K562 (cell line): ENCODE data around the gene ZCCHC8. TPM values are rescaled to one million over a fixed set of nuclear protein-coding genes. Genes with fewer than 3 reads are reported as not detected.
A peak's percentile ranks its signal among the peaks of the same experiment; 100 is the strongest.

Experiments
- ATAC-seq: fragments of 200-7000 bp; cut with Tn5 transposase; 3 replicates; pipeline ENCODE4 v1.9.1; 2020; ENCODE audit warnings: moderate library complexity
- BruUV-seq: library from RNA; stranded (reverse); fragments of 400-500 nt; replicated peaks from 2 replicates; lab custom pipeline; 2021; lab: Mats Ljungman, UMichigan
- CTCF ChIA-PET: fragments of 300-600 bp; formaldehyde crosslinking; extraction: SDS; loops from one replicate; lab custom pipeline; 2021; ENCODE audit warnings: low intra/inter-chr PET ratio; lab: Yijun Ruan, JAX
- POLR2A ChIA-PET: fragments of 300-600, 350-650 bp; sonication (Branson Sonifier 250); formaldehyde crosslinking; extraction: SDS; loops from one replicate; lab custom pipeline; 2021; ENCODE audit warnings: antibody characterized with exemption, inconsistent platforms; lab: Yijun Ruan, JAX
- DNase-seq, 4 experiments: peaks; one replicate each; pipeline versions ENCODE4 v3.0.0 to v3.0.0-alpha.2; 2011 to 2018; ENCODE audit warnings: low spot score in 3 of 4, mixed read lengths in 3 of 4; ENCODE audit errors: extremely low read depth in 1 of 4
- FAIRE-seq: peaks from 2 replicates; lab custom pipeline; 2011; peaks lifted over from hg19 to GRCh38; lab: Jason Lieb, UNC
- H2AFZ ChIP-seq: 2 replicates; pipeline ENCODE4 v1.6.0; 2011; ENCODE audit warnings: low read depth, low read length, control low read depth, inconsistent platforms
- H3K27ac ChIP-seq: fragments of 200-600 bp; 3 replicates; pipeline ENCODE4 v1.8.0; 2011; ENCODE audit warnings: low read depth, mild to moderate bottlenecking, control low read depth, inconsistent platforms, low read length, moderate library complexity, mixed read lengths; ENCODE audit errors: extremely low read depth
- H3K27me3 ChIP-seq, 2 experiments: fragments of 300-600 bp in 1 of 2; 2 replicates in 1 of 2; 3 replicates in 1 of 2; pipeline versions ENCODE4 v1.6.0 to v1.8.0; 2011; ENCODE audit warnings: inconsistent platforms in 2 of 2, low read length in 2 of 2, mild to moderate bottlenecking in 1 of 2, mixed read lengths in 1 of 2, moderate library complexity in 1 of 2; ENCODE audit not compliant: control insufficient read depth in 2 of 2, insufficient read depth in 2 of 2
- H3K36me3 ChIP-seq: fragments of 300-600 bp; 3 replicates; pipeline ENCODE4 v1.8.0; 2011; ENCODE audit warnings: mild to moderate bottlenecking, low read length, inconsistent platforms; ENCODE audit not compliant: control insufficient read depth, insufficient read depth
- H3K4me1 ChIP-seq, 2 experiments: fragments of 200-600 bp in 1 of 2; replicated peaks in 1 of 2; 2 replicates in 1 of 2; 3 replicates in 1 of 2; pipeline versions ENCODE4 v1.5.1 to v1.8.0; 2011; ENCODE audit warnings: inconsistent platforms in 2 of 2, low read length in 2 of 2, mild to moderate bottlenecking in 1 of 2, mixed read lengths in 1 of 2, moderate library complexity in 1 of 2; ENCODE audit not compliant: control insufficient read depth in 2 of 2, insufficient read depth in 2 of 2
- H3K4me2 ChIP-seq: 2 replicates; pipeline ENCODE4 v1.6.1; 2011; ENCODE audit warnings: low read length, control low read depth, inconsistent platforms, mixed read lengths; ENCODE audit not compliant: insufficient read depth
- H3K4me3 ChIP-seq: fragments of 200-600 bp; sonication (generic), shearing (Covaris generic); 2 replicates; pipeline ENCODE4 v1.5.1; 2016; ENCODE audit warnings: control low read depth, inconsistent platforms
- H3K79me2 ChIP-seq: fragments of 200-600 bp; 3 replicates; pipeline ENCODE4 v1.8.0; 2011; ENCODE audit warnings: low read length, inconsistent platforms; ENCODE audit not compliant: control insufficient read depth, insufficient read depth
- H3K9ac ChIP-seq, 2 experiments: 2 replicates each; pipeline versions ENCODE4 v1.6.0 to v1.6.1; 2011; ENCODE audit warnings: low read depth in 2 of 2, low read length in 2 of 2, control low read depth in 1 of 2, inconsistent platforms in 1 of 2, mild to moderate bottlenecking in 1 of 2, mixed read lengths in 1 of 2; ENCODE audit not compliant: insufficient read depth in 1 of 2
- H3K9me1 ChIP-seq: one replicate; pipeline ENCODE4 v1.6.0; 2011; ENCODE audit warnings: inconsistent platforms, mild to moderate bottlenecking, low read length, moderate library complexity; ENCODE audit not compliant: control insufficient read depth, insufficient read depth
- H3K9me3 ChIP-seq: replicated peaks from 2 replicates; pipeline ENCODE4 v1.5.1; 2011; ENCODE audit warnings: low read depth, low read length, inconsistent platforms; ENCODE audit not compliant: control insufficient read depth, insufficient read depth
- H4K20me1 ChIP-seq: replicated peaks from 2 replicates; pipeline ENCODE4 v1.6.1; 2011; ENCODE audit warnings: low read length, inconsistent platforms, mixed read lengths; ENCODE audit not compliant: control insufficient read depth, insufficient read depth
- CBX5 ChIP-seq: IDR thresholded peaks from 2 replicates; pipeline ENCODE4 v1.6.1; 2014; ENCODE audit warnings: low read depth, borderline replicate concordance
- KLF6 ChIP-seq: fragments of 250-450 bp; sonication (Bioruptor Pico); IDR thresholded peaks from 2 replicates; pipeline ENCODE4 v1.4.0; 2020; ENCODE audit warnings: mild to moderate bottlenecking, moderate library complexity, borderline replicate concordance
- MTA1 ChIP-seq: fragments of 450-650 bp; IDR thresholded peaks from 2 replicates; pipeline ENCODE4 v1.6.1; 2017; ENCODE audit warnings: borderline replicate concordance
- POLR2G ChIP-seq: fragments of 200-400 bp; formaldehyde crosslinking; IDR thresholded peaks from 2 replicates; pipeline ENCODE4 v1.6.1; 2017; ENCODE audit warnings: low read depth, mild to moderate bottlenecking, antibody characterized with exemption, low read length, moderate library complexity
- RBM22 ChIP-seq: fragments of 200-400 bp; formaldehyde crosslinking; IDR thresholded peaks from 2 replicates; pipeline ENCODE4 v1.6.1; 2018; ENCODE audit warnings: low read length, low read depth; ENCODE audit not compliant: poor library complexity, severe bottlenecking
- ZNF224 ChIP-seq: sonication (generic); formaldehyde crosslinking; IDR thresholded peaks from 2 replicates; pipeline ENCODE4 v1.8.0; 2022; ENCODE audit warnings: mild to moderate bottlenecking, missing genetic modification reagents
- WGBS: fragments of 100-300 bp; shearing (Covaris generic); methylation state at CpG from one replicate; pipeline ENCODE4 v1.1.6; 2016; ENCODE audit warnings: low coverage, mixed read lengths; ENCODE audit not compliant: insufficient coverage; ENCODE audit errors: missing lambda C conversion rate; 5-methylcytosine and 5-hydroxymethylcytosine counted together
- in situ Hi-C: fragments of 300-500 bp; cut with MboI; formaldehyde crosslinking; loops from 4 replicates; pipeline ENCODE4 v1.15.0; 2018; ENCODE audit warnings: inconsistent platforms, mixed read lengths
- intact Hi-C: fragments of 100-400 bp; cut with micrococcal nuclease; formaldehyde crosslinking; loops from 2 replicates; pipeline ENCODE4 v1.14.2; 2022
- polyA plus RNA-seq, 8 experiments: library from polyadenylated mRNA; depleted of rRNA in 4 of 8; stranded (reverse) in 5 of 8; unstranded in 3 of 8; fragments of >200 nt; fragmentation: Nextera tagmentation in 2 of 8; fragmentation: Illumina TruSeq in 1 of 8; extraction: Ambion mirVana in 2 of 8; extraction: Trizol in 1 of 8; gene quantifications; 2 replicates each; pipeline versions ENCODE4 v1.2.1 to v1.2.3, GENCODE V29; 2011 to 2014; ENCODE audit warnings: inconsistent platforms in 1 of 8, missing spikeins in 1 of 8
- total RNA-seq, 7 experiments: library from RNA; depleted of rRNA in 6 of 7; stranded (reverse); fragments of >200 nt in 6 of 7; fragmentation: Illumina TruSeq in 2 of 7; extraction: Trizol in 2 of 7; gene quantifications; 2 replicates each; pipeline versions ENCODE4 v1.2.1 to v1.2.3, GENCODE V29; 2011 to 2021; ENCODE audit warnings: low replicate concordance in 1 of 7

Gene ZCCHC8
- total and polyA plus RNA-seq, 9 of the 15 experiments (the other 6 are each of a cell fraction or from before 2014, with no cell fraction given) = 14.8 to 50.9 (median 34.1) TPM

DNA sequence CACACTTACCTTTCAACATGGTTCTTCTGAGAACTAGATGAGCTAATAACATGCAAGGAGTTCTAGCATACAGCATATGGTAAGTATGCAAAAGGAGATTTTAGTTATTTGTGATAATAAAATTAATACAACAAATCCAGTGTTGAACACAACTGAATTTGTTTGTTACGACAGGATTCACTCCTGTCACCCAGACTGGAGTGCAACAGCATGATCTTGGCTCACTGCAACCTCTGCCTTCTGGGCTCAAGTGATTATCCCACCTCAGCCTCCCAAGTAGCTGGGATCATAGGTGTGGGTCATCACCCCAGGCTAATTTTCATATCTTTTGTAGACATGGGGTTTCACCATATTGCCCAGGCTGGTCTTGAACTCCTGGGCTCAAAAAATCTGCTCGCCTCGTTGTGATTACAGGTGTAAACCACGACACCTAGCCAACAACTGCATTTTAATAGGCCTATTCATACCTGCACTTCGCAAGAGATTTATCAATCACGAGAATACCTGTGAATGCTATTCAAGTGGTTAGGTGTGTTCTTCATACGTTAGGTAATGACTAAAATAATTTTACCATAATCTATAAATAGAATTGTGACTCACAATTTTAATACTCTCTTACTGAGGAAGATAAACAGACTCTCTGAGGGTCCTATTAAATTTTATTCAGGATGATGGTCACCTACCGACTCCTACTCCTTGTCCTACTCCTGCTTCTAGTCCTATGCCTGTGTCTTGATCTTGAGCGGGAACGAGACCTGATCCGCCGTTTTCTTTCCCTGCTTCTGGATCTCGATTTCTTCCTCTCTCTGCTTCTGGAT lies 16.0 kb upstream of the ZCCHC8 start (continued):
- TF ChIP-seq MTA1 (no peak), KLF6 (CRISPR knock-in tag) (no peak), CBX5 (no peak)

DNA sequence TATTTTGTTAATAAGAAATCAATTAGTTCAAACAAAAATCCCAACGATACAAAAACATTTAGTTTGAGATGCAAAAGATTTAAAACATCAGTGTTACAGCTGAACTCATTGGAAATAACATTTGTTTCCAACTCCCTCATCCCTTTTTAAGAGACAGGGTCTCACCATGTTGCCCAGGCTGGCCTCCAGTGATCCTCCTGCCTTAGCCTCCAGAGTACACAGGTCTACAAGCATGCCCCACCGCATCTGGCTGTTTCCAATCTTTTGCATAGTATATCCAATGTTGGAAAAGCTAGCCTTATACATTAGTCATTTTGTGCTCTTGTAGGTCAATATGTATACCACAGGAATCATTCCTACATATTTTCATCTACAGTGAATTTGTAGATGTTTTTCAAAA lies 14.5 kb upstream of the ZCCHC8 start:
- in situ Hi-C loops = no loop called here
- DNase-seq (no peak), FAIRE-seq (peak; percentile 35), ATAC-seq (no peak)
- H4K20me1 ChIP-seq = no peaks in the 10 kb centered on the region; the same call in 1 of the 2 replicates
- H3K27ac ChIP-seq = no peak overlapping the region
- BruUV-seq = no TSS peak
- no peak overlapping the region for H3K4me2 ChIP-seq
- no peaks in the 10 kb centered on the region for H3K9me3 ChIP-seq
- no peak overlapping the region for H3K4me3 ChIP-seq
- H3K36me3 ChIP-seq = peaks cover 96% of the 10 kb centered on the region
- POLR2A ChIA-PET = interaction anchor here (0.6 to 8.3 kb wide), 6 partner anchors 7 to 14 kb away, joined by 3 to 73 read pairs (median 4); partner anchors contain the start of gene ZCCHC8
- no peak overlapping the region for H3K9ac ChIP-seq
- WGBS = 96% methylated on average over 2 of the region's 2 CpGs
- no peak overlapping the region for H2AFZ ChIP-seq
- intact Hi-C loops = no loop called here
- TF ChIP-seq POLR2G (0 out of 2 replicates have a peak, but pooled peaks have one; percentile 19), RBM22 (peak; percentile 37), ZNF224 (CRISPR knock-in tag) (no peak)
- TF ChIP-seq, all 486 proteins: peak for 2
- H3K9me1 ChIP-seq = no peaks in the 10 kb centered on the region
- H3K4me1 ChIP-seq = no peaks in the 10 kb centered on the region; a peak in 1 of 5 replicates
- CTCF ChIA-PET = no interaction called here
- H3K27me3 ChIP-seq = no peaks in the 10 kb centered on the region
- peaks cover 71% of the 10 kb centered on the region for H3K79me2 ChIP-seq
